CD4-positive, alpha-beta memory T cell (primary cell): Measurements from ENCODE around the gene DEFB125. TPM values are rescaled to one million over a fixed set of nuclear protein-coding genes. Genes with fewer than 3 reads are reported as not detected.

ENCODE experiments used
- CTCF ChIA-PET: fragments of 350-600 bp; sonication (Branson Sonifier 250); formaldehyde crosslinking; loops from one replicate; lab custom pipeline; 2021; ENCODE audit warnings: inconsistent platforms; ENCODE audit not compliant: partially characterized antibody; lab: Charles Lee
- POLR2A ChIA-PET: fragments of 350-600 bp; sonication (Branson Sonifier 250); formaldehyde crosslinking; loops from one replicate; lab custom pipeline; 2021; ENCODE audit not compliant: partially characterized antibody; lab: Charles Lee
- DNase-seq, 5 donors: peaks; one replicate each; pipeline versions ENCODE4 v3.0.0 to v3.0.0-alpha.2; 2020 to 2022; ENCODE audit warnings: mixed read lengths in 1 of 5
- H3K27ac ChIP-seq: one replicate; pipeline ENCODE4 v1.7.0; 2013; ENCODE audit warnings: low read depth, low read length
- H3K27me3 ChIP-seq: 2 replicates; pipeline ENCODE4 v1.7.0; 2013; ENCODE audit warnings: mild to moderate bottlenecking, low read length, moderate library complexity; ENCODE audit not compliant: insufficient read depth
- H3K36me3 ChIP-seq: 2 replicates; pipeline ENCODE4 v1.7.0; 2013; ENCODE audit warnings: mild to moderate bottlenecking, low read length, moderate library complexity; ENCODE audit not compliant: insufficient read depth
- H3K4me1 ChIP-seq: 2 replicates; pipeline ENCODE4 v1.7.0; 2013; ENCODE audit warnings: mild to moderate bottlenecking, low read length, moderate library complexity; ENCODE audit not compliant: insufficient read depth
- H3K4me3 ChIP-seq, 2 donors: one replicate each; pipeline ENCODE4 v1.7.0; 2013; ENCODE audit warnings: low read length in 2 of 2, mild to moderate bottlenecking in 1 of 2
- H3K9me3 ChIP-seq, 2 donors: one replicate each; pipeline ENCODE4 v1.7.0; 2013; ENCODE audit warnings: low read length in 2 of 2, control low read depth in 1 of 2; ENCODE audit not compliant: control insufficient read depth in 1 of 2
- H3K27ac Mint-ChIP-seq, 7 donors: one replicate each; pipeline ENCODE4 v1.8.0; 2020 to 2021; ENCODE audit warnings: mixed read lengths in 7 of 7, mild to moderate bottlenecking in 6 of 7, inconsistent platforms in 3 of 7, moderate library complexity in 3 of 7
- H3K27me3 Mint-ChIP-seq, 2 donors: one replicate each; pipeline ENCODE4 v1.8.0; 2020 to 2021; ENCODE audit warnings: mixed read lengths in 2 of 2
- H3K36me3 Mint-ChIP-seq, 2 donors: one replicate each; pipeline ENCODE4 v1.8.0; 2020 to 2021; ENCODE audit warnings: mixed read lengths in 2 of 2, inconsistent platforms in 1 of 2, mild to moderate bottlenecking in 1 of 2
- H3K4me1 Mint-ChIP-seq, 4 donors: one replicate each; pipeline ENCODE4 v1.8.0; 2020 to 2021; ENCODE audit warnings: mixed read lengths in 4 of 4, mild to moderate bottlenecking in 1 of 4
- H3K4me3 Mint-ChIP-seq, 8 donors: one replicate each; pipeline ENCODE4 v1.8.0; 2020 to 2021; ENCODE audit warnings: mixed read lengths in 8 of 8, mild to moderate bottlenecking in 7 of 8, moderate library complexity in 6 of 8, inconsistent platforms in 3 of 8
- H3K9me3 Mint-ChIP-seq, 8 donors: one replicate each; pipeline ENCODE4 v1.8.0; 2020 to 2021; ENCODE audit warnings: mixed read lengths in 8 of 8, mild to moderate bottlenecking in 5 of 8, inconsistent platforms in 3 of 8, moderate library complexity in 1 of 8
- intact Hi-C: fragments of 100-400 bp; cut with micrococcal nuclease; formaldehyde crosslinking; loops from one replicate; pipeline ENCODE4 v1.15.1; 2023
- polyA plus RNA-seq, 2 donors: library from polyadenylated mRNA; unstranded; fragments of 300-500 nt; fragmentation: Illumina TruSeq; gene quantifications; one replicate each; pipeline ENCODE4 v1.2.3, GENCODE V29; 2021
- total RNA-seq, 2 experiments: library from RNA; stranded (reverse); gene quantifications; one replicate each; pipeline ENCODE4 v1.2.3, GENCODE V29; 2021

The DEFB125 gene
- total and polyA plus RNA-seq, 4 experiments from 2014 or later: not detected

- H3K4me1 ChIP-seq: no peaks in the 10 kb centered on the region
- H3K27ac ChIP-seq: no peak overlapping the region
- no peak for DNase-seq
- ChIA-PET POLR2A (no interaction called here), CTCF (no interaction called here)
- Mint-ChIP-seq H3K9me3 (peaks cover 0 to 4% (median 0%) of the 10 kb centered on the region in 8 donors), H3K36me3 (no peaks in the 10 kb centered on the region), H3K27ac (no peak overlapping the region), H3K4me1 (no peaks in the 10 kb centered on the region), H3K4me3 (no peak overlapping the region), H3K27me3 (peaks cover 22 to 42% of the 10 kb centered on the region in 2 donors)
- no peak overlapping the region for H3K4me3 ChIP-seq
- H3K9me3 ChIP-seq: no peaks in the 10 kb centered on the region
- H3K27me3 ChIP-seq: peaks cover 7% of the 10 kb centered on the region
- intact Hi-C loops: no loop called here
- H3K36me3 ChIP-seq: no peaks in the 10 kb centered on the region
Observed at GRCh38 chr20:145877-146276, 58.4 kb downstream of the DEFB125 start.

Other genes with a start within 250 kb of the DEFB125 start
- not detected for gene DEFB126, start 54.9 kb downstream of the DEFB125 start, total RNA-seq
- not detected for gene DEFB126, start 54.9 kb downstream of the DEFB125 start, polyA plus RNA-seq
- gene DEFB127, start 69.8 kb downstream of the DEFB125 start, total RNA-seq: not detected
- not detected for gene DEFB127, start 69.8 kb downstream of the DEFB125 start, polyA plus RNA-seq
- not detected for gene DEFB128, start 102.0 kb downstream of the DEFB125 start, total RNA-seq
- not detected for gene DEFB128, start 102.0 kb downstream of the DEFB125 start, polyA plus RNA-seq
- not detected for gene DEFB129, start 139.6 kb downstream of the DEFB125 start, total RNA-seq
- not detected for gene DEFB129, start 139.6 kb downstream of the DEFB125 start, polyA plus RNA-seq
- gene DEFB132, start 170.1 kb downstream of the DEFB125 start, total RNA-seq: not detected
- not detected for gene DEFB132, start 170.1 kb downstream of the DEFB125 start, polyA plus RNA-seq
- gene C20orf96, start 203.1 kb downstream of the DEFB125 start, total RNA-seq: 1 to 10 TPM; 1.8 to 2.5 TPM
- under 1 TPM; 0.25 to 0.39 TPM for gene C20orf96, start 203.1 kb downstream of the DEFB125 start, polyA plus RNA-seq
- gene ZCCHC3, start 209.9 kb downstream of the DEFB125 start, total RNA-seq: 10 to 100 TPM; 27.9 to 29.8 TPM
- 10 to 100 TPM in 1 of 2 donors, 1 to 10 TPM in 1; 5.8 to 12.2 TPM for gene ZCCHC3, start 209.9 kb downstream of the DEFB125 start, polyA plus RNA-seq
- 1 to 10 TPM; 4.7 to 5.0 TPM for gene SOX12, start 237.9 kb downstream of the DEFB125 start, total RNA-seq
- under 1 TPM; 0.08 to 0.69 TPM for gene SOX12, start 237.9 kb downstream of the DEFB125 start, polyA plus RNA-seq